NCI-H2171 (cell line): ENCODE measurements around the gene CERCAM.
A peak's percentile ranks its signal among the peaks of the same experiment; 100 is the strongest.

Experiments
- DNase-seq: peaks from one replicate; lab custom pipeline; 2025; lab: John Stamatoyannopoulos, UW

Gene CERCAM

DNA sequence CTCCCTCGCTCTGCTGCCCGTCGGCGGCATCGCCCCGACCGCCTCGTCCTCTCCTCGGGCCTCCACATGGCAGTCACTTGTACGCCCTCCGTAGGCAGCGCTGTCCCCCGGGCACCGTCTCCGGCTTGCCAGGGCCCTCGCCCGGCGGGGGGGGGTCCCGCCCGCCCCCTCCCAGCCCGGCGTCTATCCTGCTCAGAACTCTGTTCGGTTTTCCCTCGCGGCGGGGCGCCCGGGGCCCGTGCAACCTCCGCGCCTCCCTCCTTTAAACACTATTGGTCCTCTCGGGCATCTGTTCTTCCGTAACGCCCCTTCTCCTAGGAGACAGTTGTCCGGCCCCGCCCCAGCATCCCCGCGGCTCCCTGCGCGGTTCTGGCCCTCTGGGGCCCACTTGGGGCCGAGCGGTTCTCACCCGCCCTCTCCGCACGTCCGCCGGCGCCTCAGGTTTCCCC lies 36.0 kb downstream of the CERCAM start:
- DNase-seq, result peak; percentile 72

DNA sequence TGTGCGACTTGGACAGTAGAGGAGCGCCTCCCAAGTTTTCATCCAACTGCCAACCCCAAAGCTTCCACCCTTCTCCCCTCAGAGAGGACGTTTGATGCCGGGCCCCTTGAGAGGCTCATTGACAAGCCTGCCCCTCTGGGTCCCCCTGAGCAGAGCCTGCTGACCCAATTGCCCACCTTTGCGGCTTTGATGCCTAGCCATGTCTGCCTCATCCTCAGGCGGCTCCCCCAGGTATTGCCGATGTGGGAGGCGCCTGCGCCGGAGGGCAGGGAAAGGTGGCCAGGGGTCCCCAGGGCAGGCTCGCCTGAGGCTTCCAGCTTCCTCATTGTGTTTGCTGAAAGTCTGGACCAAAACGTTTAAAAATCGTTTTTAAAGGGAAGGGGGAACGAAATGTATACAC lies 36.5 kb downstream of the CERCAM start:
- DNase-seq, result no peak

DNA sequence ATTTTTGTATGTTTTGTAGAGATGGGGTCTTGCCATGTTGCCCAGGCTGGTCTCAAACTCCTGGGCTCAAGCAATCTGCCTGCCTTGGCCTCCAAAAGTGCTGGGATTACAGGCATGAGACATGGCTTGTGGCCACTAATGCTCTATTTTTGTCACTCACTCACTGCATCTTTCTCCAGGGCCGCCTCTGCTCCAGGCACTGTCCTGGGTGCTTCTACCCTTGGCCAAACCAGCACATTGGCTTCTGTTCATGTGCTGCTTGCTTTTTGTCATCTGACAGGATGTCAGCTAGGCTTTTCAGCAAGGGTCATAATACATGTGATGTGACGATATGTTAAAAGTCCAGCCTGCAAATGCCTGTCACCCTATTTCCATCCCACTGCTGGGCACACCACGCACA lies 38.4 kb downstream of the CERCAM start:
- no peak for DNase-seq

DNA sequence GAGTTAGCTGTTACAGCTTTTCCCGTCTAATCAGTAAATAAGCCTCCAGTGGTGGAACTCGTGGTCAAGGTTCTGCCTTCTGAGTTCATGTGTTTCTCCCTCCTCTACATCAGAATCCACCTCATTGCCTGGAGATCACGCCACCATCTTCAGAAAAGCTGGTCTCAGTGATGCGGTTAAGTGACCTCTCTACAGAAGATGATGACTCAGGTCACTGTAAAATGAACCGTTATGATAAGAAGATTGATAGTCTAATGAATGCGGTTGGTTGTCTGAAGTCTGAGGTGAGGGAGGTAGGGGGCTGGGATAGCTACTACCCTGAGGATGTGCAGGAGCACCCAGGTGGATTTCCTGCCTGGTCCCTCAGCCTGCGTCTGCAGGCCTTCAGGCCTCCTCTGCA lies 48.4 kb downstream of the CERCAM start:
- no peak for DNase-seq

DNA sequence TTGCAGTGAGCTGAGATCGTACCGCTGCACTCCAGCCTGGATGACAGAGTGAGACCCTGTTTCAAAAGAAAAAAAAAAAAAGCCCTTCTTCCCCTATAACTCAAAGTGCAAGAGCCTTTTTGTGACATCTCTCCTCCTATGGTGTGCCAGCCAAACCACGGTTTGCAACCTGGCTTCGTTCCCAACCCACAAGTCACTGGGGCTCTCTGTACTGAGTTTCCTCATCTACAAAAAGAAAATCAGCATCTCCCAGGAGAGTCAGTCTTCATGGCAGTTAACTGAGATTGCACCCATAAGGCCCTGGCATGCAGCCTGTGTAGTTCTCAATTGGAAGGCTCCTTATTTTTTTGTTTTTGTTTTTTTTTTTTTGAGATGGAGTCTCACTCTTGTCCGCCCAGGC lies 49.9 kb downstream of the CERCAM start:
- no peak for DNase-seq

DNA sequence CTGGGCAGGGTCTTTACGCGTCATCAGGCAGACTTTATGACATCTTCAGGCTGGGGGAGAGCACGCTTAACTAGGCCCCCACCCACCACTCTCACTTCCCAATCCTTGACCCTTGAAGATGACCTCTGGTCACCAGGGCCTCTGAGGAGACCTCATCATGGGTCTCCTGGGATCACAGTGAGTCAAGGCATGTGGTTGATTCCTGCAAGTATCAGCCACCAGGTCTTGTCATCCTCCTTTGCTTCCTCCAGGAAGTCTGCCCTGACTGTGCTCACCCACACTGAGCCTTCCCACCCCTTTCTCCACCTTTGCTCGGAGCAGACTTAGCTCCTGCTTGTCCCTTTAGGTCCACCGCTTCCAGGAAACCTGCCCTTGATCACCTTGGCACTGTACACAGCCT lies 52.4 kb downstream of the CERCAM start:
- DNase-seq, result no peak

DNA sequence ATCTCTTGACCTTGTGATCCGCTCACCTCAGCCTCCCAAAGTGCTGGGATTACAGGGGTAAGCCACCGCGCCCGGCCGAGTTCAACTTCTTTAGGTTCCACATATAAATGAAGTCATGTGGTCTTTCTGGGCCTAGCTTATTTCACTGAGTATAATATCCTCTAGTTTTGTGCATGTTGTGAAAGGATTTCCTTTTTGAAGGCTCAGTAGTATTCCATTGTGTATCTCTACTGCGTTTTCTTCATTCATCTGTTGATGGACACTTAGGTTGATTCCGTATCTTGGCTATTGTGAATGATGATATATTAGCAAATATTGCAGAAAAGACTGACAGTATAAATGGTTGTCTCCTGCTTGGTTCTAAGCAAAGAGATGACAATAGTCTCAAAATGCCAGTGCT lies 55.2 kb downstream of the CERCAM start:
- DNase-seq, result no peak

DNA sequence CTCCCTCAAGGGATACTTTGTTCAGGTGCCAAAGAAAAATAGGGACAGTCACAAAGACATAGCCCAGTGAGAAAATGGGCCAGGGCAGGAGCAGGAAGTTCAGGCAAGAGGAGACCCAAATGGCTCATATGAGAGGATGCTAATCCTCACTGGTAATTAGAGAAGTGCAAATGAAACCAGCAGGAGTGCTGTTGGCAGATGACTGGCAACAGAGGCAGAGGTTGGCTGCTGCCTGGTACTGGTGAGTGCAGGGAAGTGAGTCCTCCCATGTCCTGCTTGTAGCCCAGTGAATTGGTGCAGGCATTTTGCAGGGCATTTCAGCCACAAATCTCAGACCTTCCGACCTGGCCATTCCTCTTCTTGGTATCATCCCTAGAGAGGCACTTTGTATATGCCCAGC lies 58.6 kb downstream of the CERCAM start:
- DNase-seq, result no peak

DNA sequence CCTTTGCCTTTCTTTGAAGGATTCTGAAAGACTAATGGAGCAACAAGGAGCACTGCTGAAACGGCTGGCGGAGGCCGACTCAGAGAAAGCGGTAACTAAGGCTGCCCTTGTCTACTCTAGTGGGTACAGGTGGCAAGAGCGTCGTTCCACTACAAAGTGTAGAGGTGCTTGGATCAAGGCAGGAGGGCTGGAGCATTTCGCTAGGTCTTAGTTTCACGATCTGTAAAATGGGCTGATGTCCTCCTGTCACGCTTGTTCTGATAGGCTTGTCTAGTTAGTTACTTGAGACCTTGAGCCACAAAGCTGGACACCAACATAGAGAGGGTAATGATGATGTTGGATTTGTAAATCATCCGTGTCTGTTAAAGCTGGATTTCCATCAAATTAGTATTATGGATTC lies 60.9 kb downstream of the CERCAM start:
- DNase-seq, result no peak

DNA sequence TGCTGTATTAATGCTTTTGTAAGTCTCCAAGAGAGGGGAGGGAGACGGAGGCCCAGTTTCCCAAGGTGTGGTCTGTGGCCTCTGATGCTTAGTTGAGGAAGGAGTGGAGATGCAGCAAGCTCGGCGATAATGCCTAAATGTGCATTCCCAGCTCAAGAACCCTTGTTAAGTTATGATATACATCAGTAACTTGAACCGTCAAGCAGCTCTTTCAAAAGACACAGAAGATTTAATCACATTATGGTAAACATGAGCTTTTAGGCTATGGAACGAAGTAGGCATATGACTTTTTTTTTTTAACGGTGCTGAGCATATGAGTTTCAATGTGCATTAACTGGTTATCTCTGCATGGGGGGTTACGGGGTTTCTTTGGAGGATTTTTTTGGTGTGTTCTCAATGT lies 61.5 kb downstream of the CERCAM start:
- no peak for DNase-seq

DNA sequence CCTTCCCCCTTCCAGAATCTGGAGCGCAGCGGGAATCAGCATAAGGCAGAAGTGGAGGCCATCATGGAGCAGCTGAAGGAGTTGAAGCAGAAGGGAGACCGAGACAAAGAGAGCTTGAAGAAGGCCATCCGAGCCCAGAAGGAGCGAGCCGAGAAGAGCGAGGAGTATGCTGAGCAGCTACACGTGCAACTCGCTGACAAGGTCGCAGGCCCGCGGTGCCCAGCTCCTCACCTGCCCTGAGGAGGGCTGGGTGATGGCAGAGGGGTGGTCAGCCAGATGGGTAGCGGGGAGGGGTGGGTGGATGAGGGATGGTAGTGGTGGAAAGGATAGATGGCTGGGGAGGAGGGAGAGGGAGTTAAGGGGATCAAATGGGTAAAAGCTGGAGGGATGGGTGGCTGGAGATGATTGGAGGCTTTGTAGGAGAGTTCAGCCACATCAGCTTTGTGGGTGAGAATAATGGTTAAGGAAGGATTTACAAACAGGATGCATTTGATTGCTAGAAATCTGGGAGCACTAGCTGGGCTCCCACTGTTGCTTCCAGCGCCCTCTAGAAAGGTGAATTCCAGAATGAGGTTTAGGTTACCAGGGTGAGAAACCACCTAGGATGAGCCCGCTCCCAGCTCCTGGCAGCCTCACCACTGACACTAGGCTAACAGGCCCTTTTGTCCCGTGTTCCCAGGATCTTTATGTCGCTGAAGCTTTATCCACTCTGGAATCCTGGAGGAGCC lies 64.2 kb downstream of the CERCAM start:
- no peak for DNase-seq

DNA sequence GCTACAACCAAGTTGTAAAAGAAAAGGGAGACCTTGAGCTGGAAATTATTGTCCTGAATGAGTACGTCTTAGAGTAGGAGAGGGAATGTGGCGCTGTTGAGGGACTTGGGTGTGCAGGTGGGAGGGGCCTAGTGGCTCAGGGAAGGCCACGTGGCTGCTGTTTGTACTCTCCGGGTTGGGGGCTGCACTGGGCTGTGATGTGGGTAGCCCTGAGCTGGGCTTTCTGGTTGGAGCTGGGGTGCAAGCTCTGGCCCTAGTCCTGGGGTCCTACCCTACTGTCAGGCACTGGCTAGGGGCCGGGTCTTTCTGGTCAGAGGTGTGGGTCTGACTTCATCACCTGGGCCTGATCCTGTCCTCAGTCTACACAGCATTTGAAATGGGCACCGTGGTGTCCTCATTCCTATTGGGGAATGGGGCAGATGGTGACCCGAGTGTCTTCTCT lies 64.8 kb downstream of the CERCAM start:
- no peak for DNase-seq

DNA sequence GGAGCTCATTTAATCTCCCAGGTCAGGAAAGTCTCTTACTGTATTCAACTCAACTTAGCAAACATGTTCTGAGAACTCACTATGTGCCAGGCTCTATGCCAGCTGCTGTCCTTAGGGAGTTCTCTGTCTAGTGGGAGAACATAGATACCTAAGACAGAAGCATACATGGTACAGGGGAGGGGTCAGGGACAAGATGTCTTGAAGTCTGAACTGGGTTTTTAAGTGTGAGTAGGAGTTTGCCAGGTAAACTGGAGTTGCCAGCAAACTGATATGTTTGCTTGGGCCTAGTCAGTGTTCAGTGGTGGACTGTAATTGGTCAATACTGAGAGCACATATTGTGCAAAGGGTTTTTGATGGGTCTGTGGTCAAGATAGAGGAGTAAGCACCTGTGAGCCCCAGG lies 65.5 kb downstream of the CERCAM start:
- no peak for DNase-seq
